NOMO-1 treated with DMSO at 0.1 percent for 48 hours (cell line): ENCODE data around the gene KRT17.
"Not testable (repeated sequence)": the region's sequence is repeated elsewhere in the genome, so short reads cannot be mapped to it uniquely, and the experiment has no call there.

Source experiments
- DNase-seq: peaks from one replicate; lab custom pipeline; 2025; ENCODE audit not compliant: unreplicated experiment; lab: John Stamatoyannopoulos, UW

The KRT17 gene

GRCh38 chr17:41578971-41579370, 45.4 kb downstream of the KRT17 start:
- no peak for DNase-seq

GRCh38 chr17:41578538-41578937, 45.8 kb downstream of the KRT17 start:
- DNase-seq, result no peak

GRCh38 chr17:41576740-41577139, 47.6 kb downstream of the KRT17 start:
- not testable (repeated sequence) for DNase-seq

GRCh38 chr17:41575336-41575735, 49.0 kb downstream of the KRT17 start:
- no peak for DNase-seq

- DNase-seq, result no peak
Measured at GRCh38 chr17:41571561-41572434, 52.6 kb downstream of the KRT17 start, which contains the start of gene KRT9. TSS of gene KRT9 (minus strand) at chr17:41572059. CDS start at chr17:41571992, 67 bp downstream.
